Measurements from ENCODE around the gene OR51B6. TPM values are rescaled to one million over a fixed set of nuclear protein-coding genes. Genes with fewer than 3 reads are reported as not detected.

The OR51B6 gene
- total RNA-seq, 1 experiment from 2014 or later: not detected

GRCh38 chr11:5345831-5346230 lies 5.5 kb upstream of the OR51B6 start:
- Histone ChIP-seq H3K4me1 (ENCODE audit: control insufficient read depth, insufficient read depth, low read length) (no peaks in the 10 kb centered on the region), H3K9me3 (ENCODE audit: control insufficient read depth, insufficient read depth, low read depth, low read length) (no peaks in the 10 kb centered on the region), H3K27ac (ENCODE audit: low read length) (no peak overlapping the region), H3K27me3 (ENCODE audit: control insufficient read depth, insufficient read depth, low read length) (no peaks in the 10 kb centered on the region), H3K4me3 (ENCODE audit: low read depth in 2 of 2, low read length in 2 of 2) (no peak overlapping the region), H3K36me3 (ENCODE audit: control insufficient read depth, insufficient read depth, low read length) (no peaks in the 10 kb centered on the region)
- in situ Hi-C loops (cut with HindIII; ENCODE audit: low pct_unique_long_range_greater_than_20kb, low sequenced_read_pairs): no loop called here
- DNase-seq (ENCODE audit: low read depth, low spot score) (no peak), ATAC-seq (no peak)
- intact Hi-C loops (cut with micrococcal nuclease; ENCODE audit: unreplicated experiment): no loop called here
- ChIA-PET CTCF (no interaction called here), POLR2A (no interaction called here)
- no TSS peak for BruUV-seq (replicated peaks)
- no peak for TF ChIP-seq CTCF (IDR thresholded peaks at IDR 0.05)
- TF ChIP-seq TCF7L2 (IDR thresholded peaks at IDR 0.05; ENCODE audit: low read depth, low read length): no peak
- no peak for TF ChIP-seq POLR2AphosphoS5 (IDR thresholded peaks at IDR 0.05; ENCODE audit: low read depth, low read length)
- no peak for TF ChIP-seq REST (IDR thresholded peaks at IDR 0.05; ENCODE audit: insufficient read depth in 1 of 2, low read depth in 2 of 2, low read length in 1 of 2)
- no peak for TF ChIP-seq SIN3A (IDR thresholded peaks at IDR 0.05; ENCODE audit: borderline replicate concordance, insufficient read depth, low read depth, low read length)

GRCh38 chr11:5348551-5349194 lies 2.6 kb upstream of the OR51B6 start:
- no peak for ATAC-seq
- no peaks in the 10 kb centered on the region for H3K9me3 ChIP-seq (ENCODE audit: control insufficient read depth, insufficient read depth, low read depth, low read length)
- ChIA-PET CTCF (no interaction called here), POLR2A (no interaction called here)
- no TSS peak for BruUV-seq (replicated peaks)
- in situ Hi-C loops (cut with HindIII; ENCODE audit: low pct_unique_long_range_greater_than_20kb, low sequenced_read_pairs): no loop called here
- TF ChIP-seq CTCF (IDR thresholded peaks at IDR 0.05) (no peak), TCF7L2 (IDR thresholded peaks at IDR 0.05; ENCODE audit: low read depth, low read length) (no peak), REST (IDR thresholded peaks at IDR 0.05; ENCODE audit: insufficient read depth in 1 of 2, low read depth in 2 of 2, low read length in 1 of 2) (no peak), POLR2AphosphoS5 (IDR thresholded peaks at IDR 0.05; ENCODE audit: low read depth, low read length) (no peak), SIN3A (IDR thresholded peaks at IDR 0.05; ENCODE audit: borderline replicate concordance, insufficient read depth, low read depth, low read length) (no peak)
- no peaks in the 10 kb centered on the region for H3K36me3 ChIP-seq (ENCODE audit: control insufficient read depth, insufficient read depth, low read length)
- no peak overlapping the region for H3K27ac ChIP-seq (ENCODE audit: low read length)
- no peak overlapping the region for H3K4me3 ChIP-seq (ENCODE audit: low read depth in 2 of 2, low read length in 2 of 2)
- H3K27me3 ChIP-seq (ENCODE audit: control insufficient read depth, insufficient read depth, low read length): no peaks in the 10 kb centered on the region
- intact Hi-C loops (cut with micrococcal nuclease; ENCODE audit: unreplicated experiment): no loop called here
- no peak for DNase-seq (ENCODE audit: low read depth, low spot score)
- H3K4me1 ChIP-seq (ENCODE audit: control insufficient read depth, insufficient read depth, low read length): no peaks in the 10 kb centered on the region
